Measurements from ENCODE around the gene HELB.

DNA sequence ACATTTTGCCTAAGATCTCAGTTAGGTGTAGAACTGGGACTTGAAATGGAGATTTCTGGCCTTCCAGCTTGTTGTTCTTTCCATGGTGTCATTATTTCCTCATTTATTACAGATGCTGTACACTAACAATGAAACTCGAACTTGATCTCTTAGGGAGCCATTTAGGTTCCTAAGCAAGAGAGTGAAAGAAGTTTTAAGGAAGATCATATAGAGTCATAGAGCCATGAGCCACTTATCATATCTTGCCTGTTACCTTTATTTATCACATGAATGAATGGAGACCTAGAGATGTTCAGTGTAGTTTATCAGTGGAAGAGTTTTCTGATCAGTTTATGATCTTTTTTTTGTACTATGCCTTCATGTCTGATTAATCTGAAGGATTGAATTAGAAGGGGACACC lies 9.9 kb downstream of the HELB start:
- TF ChIP-seq, protein P1, sequence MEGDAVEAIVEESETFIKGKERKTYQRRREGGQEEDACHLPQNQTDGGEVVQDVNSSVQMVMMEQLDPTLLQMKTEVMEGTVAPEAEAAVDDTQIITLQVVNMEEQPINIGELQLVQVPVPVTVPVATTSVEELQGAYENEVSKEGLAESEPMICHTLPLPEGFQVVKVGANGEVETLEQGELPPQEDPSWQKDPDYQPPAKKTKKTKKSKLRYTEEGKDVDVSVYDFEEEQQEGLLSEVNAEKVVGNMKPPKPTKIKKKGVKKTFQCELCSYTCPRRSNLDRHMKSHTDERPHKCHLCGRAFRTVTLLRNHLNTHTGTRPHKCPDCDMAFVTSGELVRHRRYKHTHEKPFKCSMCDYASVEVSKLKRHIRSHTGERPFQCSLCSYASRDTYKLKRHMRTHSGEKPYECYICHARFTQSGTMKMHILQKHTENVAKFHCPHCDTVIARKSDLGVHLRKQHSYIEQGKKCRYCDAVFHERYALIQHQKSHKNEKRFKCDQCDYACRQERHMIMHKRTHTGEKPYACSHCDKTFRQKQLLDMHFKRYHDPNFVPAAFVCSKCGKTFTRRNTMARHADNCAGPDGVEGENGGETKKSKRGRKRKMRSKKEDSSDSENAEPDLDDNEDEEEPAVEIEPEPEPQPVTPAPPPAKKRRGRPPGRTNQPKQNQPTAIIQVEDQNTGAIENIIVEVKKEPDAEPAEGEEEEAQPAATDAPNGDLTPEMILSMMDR (conservative IDR thresholded peaks at IDR 0.05; ENCODE audit: low read depth, low read length): no peak
- no peak for TF ChIP-seq CHD1 (IDR thresholded peaks at IDR 0.05; ENCODE audit: low read depth, low read length)
- no peak for TF ChIP-seq POLR2A (IDR thresholded peaks at IDR 0.05; ENCODE audit: low read depth, low read length)
- TF ChIP-seq RFX5 (IDR thresholded peaks at IDR 0.05; ENCODE audit: low read depth, low read length): no peak
